HG03135 (cell line): ENCODE results near the gene MAPT.
"Not testable (repeated sequence)": the region's sequence is repeated elsewhere in the genome, so short reads cannot be mapped to it uniquely, and the experiment has no call there.

Source experiments
- ATAC-seq: cut with Tn5 transposase; IDR thresholded peaks from one replicate; pipeline ENCODE4 v1.9.1; 2021; ENCODE audit warnings: mild to moderate bottlenecking, moderate library complexity; ENCODE audit not compliant: unreplicated experiment

MAPT gene

DNA sequence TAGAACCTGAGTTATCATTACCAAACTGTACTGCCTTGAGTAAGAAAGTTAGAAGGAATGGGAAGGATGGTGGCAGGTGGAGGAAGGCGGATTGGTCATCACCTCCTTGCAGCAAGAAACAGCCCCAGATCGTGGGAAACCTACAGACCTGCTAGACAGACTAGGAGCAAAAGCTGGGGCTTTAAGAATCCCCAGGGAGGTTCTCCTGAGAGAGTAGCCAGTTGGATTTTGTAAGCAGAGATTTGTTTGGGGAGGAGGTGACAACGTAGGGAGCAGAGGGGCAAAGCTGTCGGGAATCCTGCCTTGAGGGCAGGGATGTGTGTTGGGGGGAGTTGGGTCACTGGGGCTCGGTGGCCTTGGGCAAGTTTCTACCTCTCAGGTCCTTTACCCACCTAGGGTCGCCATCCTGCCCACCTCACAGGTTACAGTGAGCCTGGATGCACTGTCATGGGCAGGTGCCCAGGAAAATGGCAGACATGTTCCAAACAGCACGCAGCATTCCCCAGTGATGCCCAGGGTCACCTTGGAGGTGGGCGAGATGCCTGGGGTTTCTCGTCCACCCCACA, 55.5 kb downstream of the MAPT start:
- ATAC-seq = no peak

DNA sequence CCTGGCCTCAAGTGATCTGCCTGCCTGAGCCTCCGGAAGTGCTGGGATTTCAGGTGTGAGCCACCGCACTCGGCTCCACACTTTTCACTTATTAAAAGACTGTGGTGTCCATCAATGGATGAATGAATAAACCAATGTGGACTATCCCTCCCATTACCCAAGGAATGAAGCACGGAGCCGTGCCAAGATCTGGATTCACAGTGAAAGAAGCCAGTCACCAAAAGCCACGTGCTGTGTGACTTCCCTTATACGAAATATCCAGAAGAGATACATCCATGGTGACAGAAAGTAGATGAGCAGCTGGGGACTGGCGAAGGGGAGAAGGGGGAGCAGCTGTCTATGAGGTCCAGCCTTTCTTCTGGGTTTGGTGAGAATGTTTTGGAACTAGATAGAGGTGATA, 56.5 kb downstream of the MAPT start:
- ATAC-seq = no peak

DNA sequence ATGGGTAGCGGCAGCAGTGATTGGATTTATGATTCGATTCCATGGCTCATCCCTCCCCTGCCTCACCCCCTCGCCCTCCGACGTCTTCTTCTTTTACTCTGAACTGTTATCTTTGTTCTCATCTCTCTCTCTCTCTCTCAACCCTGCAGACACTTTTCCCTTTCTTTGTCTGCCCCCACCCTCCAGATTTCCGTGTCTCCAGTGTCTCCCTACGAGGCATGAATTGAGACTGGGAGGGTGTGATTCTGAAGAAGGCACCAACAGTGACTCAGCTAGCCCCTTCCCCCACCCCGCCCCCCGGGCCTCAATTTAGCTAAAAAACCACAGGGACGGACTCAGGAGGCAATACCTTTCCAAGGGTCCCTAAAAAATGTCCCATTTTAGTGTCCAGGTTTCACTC, 57.0 kb downstream of the MAPT start:
- ATAC-seq = no peak

DNA sequence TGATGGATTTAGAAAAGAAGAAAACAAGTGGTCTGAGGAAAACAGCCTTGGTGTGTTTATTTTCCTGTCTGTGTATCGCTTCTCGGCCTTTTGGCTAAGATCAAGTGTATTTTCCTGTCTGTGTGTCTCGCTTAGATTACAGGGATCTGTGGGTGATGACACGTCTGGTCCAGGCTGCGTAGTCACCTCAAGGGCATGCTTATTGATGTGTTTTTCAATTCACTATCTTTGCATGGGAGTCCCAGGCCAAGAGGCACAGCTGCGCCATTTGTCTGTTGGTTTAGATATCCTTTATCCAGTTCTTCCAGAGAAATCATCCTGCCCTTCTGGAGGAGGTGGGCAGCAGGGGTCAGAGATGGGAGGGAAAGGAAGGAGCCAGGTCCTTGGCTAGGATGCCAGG, 57.6 kb downstream of the MAPT start:
- no peak for ATAC-seq

DNA sequence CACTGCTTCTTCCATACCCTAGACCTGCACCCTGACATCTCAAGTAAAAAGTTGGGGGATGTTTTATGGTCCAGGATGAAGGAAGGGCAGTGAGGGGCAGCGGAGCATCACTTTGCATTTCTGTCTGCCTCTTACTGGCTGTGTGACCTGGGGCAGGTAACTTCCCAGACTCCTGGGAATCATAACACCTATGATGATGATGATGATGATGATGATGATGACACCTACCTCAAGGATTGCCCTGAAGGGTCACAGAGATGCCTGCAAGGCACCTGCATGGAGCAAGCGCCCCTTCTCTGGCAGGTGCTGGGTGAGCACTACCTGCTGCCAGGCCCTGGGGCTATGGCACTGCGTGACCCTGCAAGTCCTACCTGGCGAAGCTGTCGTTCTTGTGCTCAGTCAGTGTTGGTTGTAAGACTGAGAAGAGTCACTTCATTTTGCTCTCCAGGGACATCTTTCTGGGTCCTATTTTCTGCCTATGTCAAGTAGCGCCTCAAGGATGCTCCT, 58.5 kb downstream of the MAPT start:
- no peak for ATAC-seq

DNA sequence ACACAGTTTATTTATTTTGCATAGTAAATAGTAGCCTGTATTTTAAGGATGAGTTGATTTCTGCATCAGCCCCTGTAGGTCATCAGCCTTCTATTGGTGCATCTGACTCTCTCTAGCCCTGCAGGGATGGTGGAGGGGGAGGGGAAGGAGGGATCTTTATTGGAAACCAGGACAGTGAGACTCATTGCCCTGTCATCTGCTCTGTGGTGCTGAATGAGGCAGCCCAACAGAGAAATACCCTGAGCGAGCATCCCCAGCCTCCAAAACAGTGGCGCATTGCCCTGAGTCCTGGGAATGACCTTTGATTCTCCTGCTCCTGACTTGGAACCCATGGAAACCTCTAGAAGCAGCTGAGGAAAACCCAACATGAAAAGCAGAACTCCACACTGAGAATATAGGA, 59.2 kb downstream of the MAPT start:
- no peak for ATAC-seq

- no peak for ATAC-seq
Measured at GRCh38 chr17:45954914-45955313, 60.6 kb downstream of the MAPT start.

- no peak for ATAC-seq
Measured at GRCh38 chr17:45955326-45955725, 61.0 kb downstream of the MAPT start.

DNA sequence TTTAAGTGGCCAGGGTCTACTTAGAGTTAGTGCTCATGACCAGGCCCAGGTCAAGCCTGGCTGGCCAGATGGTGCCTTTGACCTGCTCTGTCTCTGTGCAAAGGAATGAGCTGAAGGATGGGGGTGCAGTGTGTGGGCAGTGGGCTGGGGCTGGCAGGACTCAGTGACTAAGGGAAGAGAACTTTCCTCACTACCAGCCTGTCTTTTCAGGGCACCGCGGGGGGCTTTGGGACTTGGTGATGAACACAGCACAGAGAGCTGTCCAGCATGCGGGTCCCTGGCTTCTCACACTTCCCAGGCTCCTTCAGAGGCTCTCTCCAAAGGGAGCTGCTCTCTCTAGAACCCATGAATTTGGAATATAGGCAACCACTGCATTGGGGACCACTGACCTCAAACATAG, 61.7 kb downstream of the MAPT start:
- ATAC-seq = no peak

GRCh38 chr17:45956746-45957145, 62.4 kb downstream of the MAPT start:
- not testable (repeated sequence) for ATAC-seq

- no peak for ATAC-seq
Measured at GRCh38 chr17:45958307-45958706, 64.0 kb downstream of the MAPT start.

DNA sequence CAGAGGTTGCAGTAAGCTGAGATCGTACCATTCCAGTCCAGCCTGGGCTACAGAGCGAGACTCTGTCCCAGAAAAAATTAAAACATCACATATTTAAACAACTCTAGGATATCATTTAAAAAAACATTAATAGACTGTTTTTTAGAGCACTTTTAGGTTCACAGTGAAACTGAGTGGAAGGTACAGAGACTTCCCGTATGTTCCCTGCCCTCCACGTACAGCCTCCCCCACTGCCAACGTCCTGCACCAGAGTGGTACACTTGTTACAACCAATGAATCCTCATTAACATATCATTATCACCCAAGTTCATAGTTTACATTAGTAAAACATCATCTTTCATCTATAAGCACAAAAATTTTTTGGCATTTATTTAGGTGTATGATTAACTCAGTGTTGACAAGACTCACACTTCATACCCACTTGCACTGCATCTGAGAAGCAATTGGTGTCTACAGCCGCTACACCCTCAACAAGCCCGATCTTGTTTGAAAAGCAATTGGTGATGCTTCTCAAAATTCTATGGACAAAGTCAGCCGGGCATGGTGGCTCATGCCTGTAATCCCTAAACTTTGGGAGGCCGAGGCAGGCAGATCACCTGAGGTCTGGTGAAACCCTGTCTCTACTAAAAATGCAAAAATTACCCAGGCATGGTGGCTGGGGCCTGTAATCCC, 64.8 kb downstream of the MAPT start:
- no peak for ATAC-seq

- ATAC-seq = no peak
Measured at GRCh38 chr17:45960311-45960710, 66.0 kb downstream of the MAPT start.

DNA sequence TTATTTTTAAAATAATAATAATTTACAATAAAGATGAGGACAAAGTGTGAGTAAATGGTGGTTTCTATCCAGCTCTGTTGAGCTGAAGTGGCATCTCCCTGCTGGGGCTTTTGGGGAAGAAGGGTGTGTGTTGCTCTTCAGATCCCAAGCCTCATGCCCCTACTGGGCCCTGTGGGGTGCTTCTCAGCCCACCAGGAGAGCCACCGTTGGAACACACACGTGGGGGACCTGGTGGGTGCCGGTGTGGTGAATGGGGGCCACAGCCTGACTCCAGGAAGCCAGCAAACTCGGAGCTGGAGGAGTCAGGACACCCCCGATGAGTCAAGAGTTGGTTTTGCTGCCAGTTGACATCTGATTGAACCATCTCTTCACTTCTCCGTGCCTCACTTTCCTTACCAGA, 66.9 kb downstream of the MAPT start:
- no peak for ATAC-seq

DNA sequence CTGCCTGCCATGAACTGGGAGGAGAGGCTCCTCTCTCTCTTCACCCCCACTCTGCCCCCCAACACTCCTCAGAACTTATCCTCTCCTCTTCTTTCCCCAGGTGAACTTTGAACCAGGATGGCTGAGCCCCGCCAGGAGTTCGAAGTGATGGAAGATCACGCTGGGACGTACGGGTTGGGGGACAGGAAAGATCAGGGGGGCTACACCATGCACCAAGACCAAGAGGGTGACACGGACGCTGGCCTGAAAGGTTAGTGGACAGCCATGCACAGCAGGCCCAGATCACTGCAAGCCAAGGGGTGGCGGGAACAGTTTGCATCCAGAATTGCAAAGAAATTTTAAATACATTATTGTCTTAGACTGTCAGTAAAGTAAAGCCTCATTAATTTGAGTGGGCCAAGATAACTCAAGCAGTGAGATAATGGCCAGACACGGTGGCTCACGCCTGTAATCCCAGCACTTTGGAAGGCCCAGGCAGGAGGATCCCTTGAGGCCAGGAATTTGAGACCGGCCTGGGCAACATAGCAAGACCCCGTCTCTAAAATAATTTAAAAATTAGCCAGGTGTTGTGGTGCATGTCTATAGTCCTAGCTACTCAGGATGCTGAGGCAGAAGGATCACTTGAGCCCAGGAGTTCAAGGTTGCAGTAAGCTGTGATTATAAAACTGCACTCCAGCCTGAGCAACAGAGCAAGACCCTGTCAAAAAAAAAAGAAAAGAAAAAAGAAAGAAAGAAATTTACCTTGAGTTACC, 68.0 kb downstream of the MAPT start:
- ATAC-seq = no peak

GRCh38 chr17:45963283-45963682, 68.9 kb downstream of the MAPT start:
- ATAC-seq = no peak

DNA sequence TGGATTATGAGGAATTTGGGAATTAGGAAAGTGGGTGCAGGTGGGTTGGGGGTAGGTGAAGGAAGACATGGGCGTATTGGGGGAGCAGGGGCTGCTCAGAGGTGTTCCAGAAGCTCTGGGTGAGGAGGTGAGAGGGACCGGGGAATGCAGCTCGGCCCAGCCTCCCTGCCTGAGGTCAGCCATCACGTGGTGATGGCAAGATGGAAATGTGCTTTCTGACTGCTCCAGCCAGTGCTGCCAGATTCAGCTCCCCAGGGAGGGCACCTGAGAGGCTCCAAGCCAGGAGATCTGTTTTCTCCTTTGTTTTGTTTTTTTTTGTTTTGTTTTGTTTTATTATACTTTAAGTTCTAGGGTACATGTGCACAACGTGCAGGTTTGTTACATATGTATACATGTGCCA, 69.5 kb downstream of the MAPT start:
- no peak for ATAC-seq

- ATAC-seq = no peak
Measured at GRCh38 chr17:45964634-45965033, 70.3 kb downstream of the MAPT start.

DNA sequence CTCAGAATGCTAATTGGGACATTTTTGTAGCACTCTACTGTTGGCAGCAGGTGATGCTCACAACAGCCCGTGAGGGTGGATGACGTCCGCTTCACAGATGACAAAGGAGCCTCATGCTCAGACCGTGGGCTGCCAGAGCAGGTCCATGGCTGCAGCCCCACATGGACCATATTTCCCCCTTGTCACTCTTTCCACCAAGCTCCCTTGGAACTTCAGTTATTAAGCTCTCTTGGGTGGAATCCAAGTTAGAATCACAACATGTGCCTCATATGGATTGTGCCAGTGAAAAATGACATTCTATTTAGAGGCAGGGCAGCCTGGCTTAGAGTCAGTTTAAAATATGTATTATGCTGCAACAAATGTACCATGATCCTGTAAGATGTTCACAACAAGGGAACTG, 71.5 kb downstream of the MAPT start:
- ATAC-seq = no peak

GRCh38 chr17:45966606-45967280, 72.4 kb downstream of the MAPT start:
- ATAC-seq = no peak

GRCh38 chr17:45967378-45967777, 73.0 kb downstream of the MAPT start:
- no peak for ATAC-seq

DNA sequence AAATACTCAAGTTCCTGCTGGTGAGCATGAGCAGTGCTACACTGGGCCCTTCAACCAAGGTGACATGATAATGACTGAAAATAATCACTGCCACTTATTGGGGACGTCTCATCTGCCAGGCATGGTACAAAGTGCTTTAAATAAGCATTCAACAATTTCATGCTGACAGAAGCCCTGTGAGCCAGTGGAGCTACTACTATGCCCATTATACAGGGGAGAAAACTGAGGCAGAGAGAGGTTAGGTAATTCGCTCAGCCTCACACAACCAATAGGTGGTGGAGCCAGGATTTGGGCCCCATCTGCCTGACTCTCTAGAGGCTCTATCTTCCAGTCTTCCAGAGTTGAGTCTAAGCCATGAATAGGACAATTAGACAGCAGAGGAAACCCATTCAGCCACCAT, 74.4 kb downstream of the MAPT start:
- ATAC-seq = no peak
